ENCODE data around the gene CCDC85C. TPM values are rescaled to one million over a fixed set of nuclear protein-coding genes. Genes with fewer than 3 reads are reported as not detected.

The CCDC85C gene
- total RNA-seq, 1 experiment from 2014 or later: 42.3 TPM

DNA sequence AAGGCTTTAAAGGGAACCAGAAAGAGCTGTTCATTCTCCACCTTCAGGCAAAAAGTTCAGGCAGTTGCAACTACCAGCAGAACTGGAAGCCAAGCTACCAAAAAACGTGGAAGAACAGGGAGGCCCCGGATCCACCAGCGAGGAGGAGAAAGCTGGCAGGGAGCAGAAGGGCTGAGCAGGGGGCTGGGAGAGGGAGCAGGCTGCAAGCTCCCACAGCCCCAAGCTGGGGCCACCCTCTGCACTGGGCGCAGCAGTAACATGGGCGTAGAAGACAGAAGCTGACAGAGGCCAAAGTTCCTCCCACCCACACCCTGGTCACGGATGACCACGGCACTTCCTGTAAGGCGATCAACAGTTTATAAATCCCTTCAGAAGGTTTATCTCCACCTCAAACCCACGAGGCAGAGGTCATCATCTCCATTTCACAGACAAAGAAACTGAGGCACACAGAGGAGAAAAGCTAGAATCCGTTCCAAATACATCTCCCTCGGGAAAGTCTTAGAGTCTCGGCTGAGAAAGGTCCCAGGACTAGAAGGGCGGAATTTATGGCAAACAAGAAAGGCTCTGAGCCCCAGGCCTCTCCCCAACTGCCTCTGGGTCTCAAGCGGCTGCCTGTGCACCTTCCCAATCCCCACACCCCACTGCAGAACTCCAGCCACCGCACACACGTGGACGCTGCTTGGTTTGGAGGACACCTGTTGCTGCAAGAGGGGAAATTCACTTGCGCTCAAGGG is 1.8 kb downstream of the CCDC85C start:
- POLR2A ChIA-PET: no interaction called here
- RAD21 ChIA-PET (ENCODE audit: low non-redundant PET in 1 of 2, low total read pairs in 2 of 2, uncharacterized antibody in 2 of 2, unreplicated experiment in 2 of 2): interaction anchor here in 1 of 2 experiments (0.6 kb wide), 1 partner anchor 26 kb away, joined by 4 read pairs; no protein-coding TSS in a partner anchor
- peak overlapping the region; percentile 31 for H3K9ac ChIP-seq (ENCODE audit: low read length)
- DNase-seq (ENCODE audit: low read depth, low spot score) (no peak), ATAC-seq (no peak)
- TSS peak; percentile 46 for BruUV-seq (replicated peaks)
- no peaks in the 10 kb centered on the region for H3K9me3 ChIP-seq (ENCODE audit: control insufficient read depth in 1 of 2, insufficient read depth in 1 of 2, low read depth in 1 of 2, low read length in 2 of 2)
- no peaks in the 10 kb centered on the region for H3K27me3 ChIP-seq (ENCODE audit: insufficient read depth, low read length)
- intact Hi-C loops (cut with micrococcal nuclease): no loop called here
- no peaks in the 10 kb centered on the region for H4K20me1 ChIP-seq (ENCODE audit: insufficient read depth)
- H3K4me3 ChIP-seq (replicated peaks in 1 of 2; ENCODE audit: low read depth in 1 of 2, low read length in 2 of 2): peak overlapping the region; percentile 31 to 52
- no peak overlapping the region for H2AFZ ChIP-seq (ENCODE audit: low read depth, low read length, poor library complexity, severe bottlenecking)
- no peaks in the 10 kb centered on the region for H3K9me2 ChIP-seq (ENCODE audit: insufficient read depth)
- H3K4me1 ChIP-seq (ENCODE audit: control insufficient read depth in 1 of 2, insufficient read depth in 2 of 2, low read length in 2 of 2): peaks cover 19 to 32% of the 10 kb centered on the region in 2 experiments
- TF ChIP-seq SIN3A (IDR thresholded peaks at IDR 0.05; ENCODE audit: low read depth) (no peak), ZFX (IDR thresholded peaks at IDR 0.05) (no peak), MAX (IDR thresholded peaks at IDR 0.05) (no peak), ZNF274 (IDR thresholded peaks at IDR 0.05; ENCODE audit: low read depth, low read length) (no peak), ZBTB33 (IDR thresholded peaks at IDR 0.05; ENCODE audit: extremely low read depth, insufficient replicate concordance, low read length) (no peak)
- TF ChIP-seq, protein P1, sequence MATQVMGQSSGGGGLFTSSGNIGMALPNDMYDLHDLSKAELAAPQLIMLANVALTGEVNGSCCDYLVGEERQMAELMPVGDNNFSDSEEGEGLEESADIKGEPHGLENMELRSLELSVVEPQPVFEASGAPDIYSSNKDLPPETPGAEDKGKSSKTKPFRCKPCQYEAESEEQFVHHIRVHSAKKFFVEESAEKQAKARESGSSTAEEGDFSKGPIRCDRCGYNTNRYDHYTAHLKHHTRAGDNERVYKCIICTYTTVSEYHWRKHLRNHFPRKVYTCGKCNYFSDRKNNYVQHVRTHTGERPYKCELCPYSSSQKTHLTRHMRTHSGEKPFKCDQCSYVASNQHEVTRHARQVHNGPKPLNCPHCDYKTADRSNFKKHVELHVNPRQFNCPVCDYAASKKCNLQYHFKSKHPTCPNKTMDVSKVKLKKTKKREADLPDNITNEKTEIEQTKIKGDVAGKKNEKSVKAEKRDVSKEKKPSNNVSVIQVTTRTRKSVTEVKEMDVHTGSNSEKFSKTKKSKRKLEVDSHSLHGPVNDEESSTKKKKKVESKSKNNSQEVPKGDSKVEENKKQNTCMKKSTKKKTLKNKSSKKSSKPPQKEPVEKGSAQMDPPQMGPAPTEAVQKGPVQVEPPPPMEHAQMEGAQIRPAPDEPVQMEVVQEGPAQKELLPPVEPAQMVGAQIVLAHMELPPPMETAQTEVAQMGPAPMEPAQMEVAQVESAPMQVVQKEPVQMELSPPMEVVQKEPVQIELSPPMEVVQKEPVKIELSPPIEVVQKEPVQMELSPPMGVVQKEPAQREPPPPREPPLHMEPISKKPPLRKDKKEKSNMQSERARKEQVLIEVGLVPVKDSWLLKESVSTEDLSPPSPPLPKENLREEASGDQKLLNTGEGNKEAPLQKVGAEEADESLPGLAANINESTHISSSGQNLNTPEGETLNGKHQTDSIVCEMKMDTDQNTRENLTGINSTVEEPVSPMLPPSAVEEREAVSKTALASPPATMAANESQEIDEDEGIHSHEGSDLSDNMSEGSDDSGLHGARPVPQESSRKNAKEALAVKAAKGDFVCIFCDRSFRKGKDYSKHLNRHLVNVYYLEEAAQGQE (IDR thresholded peaks at IDR 0.05; ENCODE audit: low read depth): no peak
- H3K27ac ChIP-seq (ENCODE audit: low read depth, low read length): 0 out of 2 replicates have a peak overlapping the region, but pooled peaks have one; percentile 30
- H3K79me2 ChIP-seq (ENCODE audit: insufficient read depth, low read length): peaks cover 57% of the 10 kb centered on the region
- CTCF ChIA-PET: no interaction called here
- H3K36me3 ChIP-seq (ENCODE audit: control insufficient read depth in 1 of 2, insufficient read depth in 2 of 2, low read length in 2 of 2): no peaks in the 10 kb centered on the region; a peak in 1 of 4 replicates
- peak overlapping the region; percentile 73 for H3K4me2 ChIP-seq (ENCODE audit: low read length)

Measured in HCT116 (cell line).